Measurements from ENCODE around the gene CDC42EP2. TPM values are rescaled to one million over a fixed set of nuclear protein-coding genes. Genes with fewer than 3 reads are reported as not detected.
A peak's percentile ranks its signal among the peaks of the same experiment; 100 is the strongest.

The CDC42EP2 gene
- total RNA-seq, 6 experiments from 2014 or later: 0.55 to 3.4 (median 2.3) TPM

DNA sequence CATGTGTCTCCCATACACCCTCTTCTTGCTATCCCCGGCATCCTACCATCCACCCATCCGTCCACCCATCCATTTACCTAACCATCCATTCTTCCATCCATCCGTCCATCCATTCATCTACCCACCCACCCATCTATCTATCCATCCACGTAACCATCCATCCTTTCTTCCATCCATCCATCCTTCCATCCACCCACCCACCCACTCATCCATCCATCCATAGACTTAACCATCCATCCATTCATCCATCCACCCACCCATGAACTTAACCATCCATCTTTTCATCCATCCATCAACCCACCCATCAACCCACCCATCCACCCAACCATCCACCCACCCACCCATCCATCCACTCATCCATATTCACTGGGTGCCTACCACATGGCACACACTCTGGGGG lies 10.6 kb upstream of the CDC42EP2 start:
- no peak overlapping the region for H3K27ac ChIP-seq
- TF ChIP-seq, protein P1, sequence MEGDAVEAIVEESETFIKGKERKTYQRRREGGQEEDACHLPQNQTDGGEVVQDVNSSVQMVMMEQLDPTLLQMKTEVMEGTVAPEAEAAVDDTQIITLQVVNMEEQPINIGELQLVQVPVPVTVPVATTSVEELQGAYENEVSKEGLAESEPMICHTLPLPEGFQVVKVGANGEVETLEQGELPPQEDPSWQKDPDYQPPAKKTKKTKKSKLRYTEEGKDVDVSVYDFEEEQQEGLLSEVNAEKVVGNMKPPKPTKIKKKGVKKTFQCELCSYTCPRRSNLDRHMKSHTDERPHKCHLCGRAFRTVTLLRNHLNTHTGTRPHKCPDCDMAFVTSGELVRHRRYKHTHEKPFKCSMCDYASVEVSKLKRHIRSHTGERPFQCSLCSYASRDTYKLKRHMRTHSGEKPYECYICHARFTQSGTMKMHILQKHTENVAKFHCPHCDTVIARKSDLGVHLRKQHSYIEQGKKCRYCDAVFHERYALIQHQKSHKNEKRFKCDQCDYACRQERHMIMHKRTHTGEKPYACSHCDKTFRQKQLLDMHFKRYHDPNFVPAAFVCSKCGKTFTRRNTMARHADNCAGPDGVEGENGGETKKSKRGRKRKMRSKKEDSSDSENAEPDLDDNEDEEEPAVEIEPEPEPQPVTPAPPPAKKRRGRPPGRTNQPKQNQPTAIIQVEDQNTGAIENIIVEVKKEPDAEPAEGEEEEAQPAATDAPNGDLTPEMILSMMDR (IDR thresholded peaks at IDR 0.05): no peak
- no peak for TF ChIP-seq POLR2A (IDR thresholded peaks at IDR 0.05)
- H3K4me1 ChIP-seq: peaks cover 0 to 28% (median 10%) of the 10 kb centered on the region in 4 donors
- ATAC-seq (no peak), DNase-seq (no peak)
- no peak overlapping the region for H3K4me3 ChIP-seq
- WGBS (ENCODE audit: insufficient coverage, low coverage, low lambda C conversion rate, missing lambda C conversion rate): 96% methylated on average over 3 of the region's 4 CpGs
- no peaks in the 10 kb centered on the region for H3K36me3 ChIP-seq
- H3K27me3 ChIP-seq: no peaks in the 10 kb centered on the region
- no peaks in the 10 kb centered on the region for H3K9me3 ChIP-seq
- intact Hi-C loops (cut with DNase I): no loop called here

DNA sequence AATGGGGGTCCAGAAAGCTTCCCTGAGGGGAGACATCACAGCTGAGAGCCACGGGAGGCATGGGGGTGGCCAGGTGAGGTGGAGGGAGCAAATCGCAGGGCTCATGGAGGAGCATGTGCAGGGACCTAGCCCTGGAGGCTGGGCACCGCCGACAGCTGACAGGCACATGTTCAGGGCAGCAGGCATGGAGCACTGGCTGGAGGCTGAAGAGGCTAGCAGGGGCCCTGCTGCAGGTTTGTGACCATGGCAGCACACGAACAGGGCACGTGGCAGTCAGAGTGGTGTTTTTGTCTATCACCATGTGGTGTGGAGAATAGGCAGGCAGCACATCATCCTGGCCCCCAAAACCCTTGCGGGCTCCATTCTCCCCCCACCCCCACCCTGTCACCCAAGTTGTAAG lies 10.1 kb upstream of the CDC42EP2 start:
- no peak for DNase-seq
- H3K9me3 ChIP-seq: no peaks in the 10 kb centered on the region
- H3K27ac ChIP-seq: no peak overlapping the region
- intact Hi-C loops (cut with DNase I): no loop called here
- H3K4me3 ChIP-seq: no peak overlapping the region
- H3K36me3 ChIP-seq: no peaks in the 10 kb centered on the region
- H3K4me1 ChIP-seq: peaks cover 0 to 28% (median 10%) of the 10 kb centered on the region in 4 donors
- WGBS (ENCODE audit: insufficient coverage, low coverage, low lambda C conversion rate, missing lambda C conversion rate): no CpG with 5 or more reads among the region's 7 CpGs
- no peaks in the 10 kb centered on the region for H3K27me3 ChIP-seq
- TF ChIP-seq, protein P1 (IDR thresholded peaks at IDR 0.05): no peak
- TF ChIP-seq POLR2A (IDR thresholded peaks at IDR 0.05): no peak
- no peak for ATAC-seq

- H3K4me1 ChIP-seq: peaks cover 0 to 28% (median 10%) of the 10 kb centered on the region in 4 donors
- no peak for TF ChIP-seq POLR2A (IDR thresholded peaks at IDR 0.05)
- TF ChIP-seq, protein P1 (IDR thresholded peaks at IDR 0.05): no peak
- 51% methylated on average over 16 of the region's 17 CpGs for WGBS (ENCODE audit: insufficient coverage, low coverage, low lambda C conversion rate, missing lambda C conversion rate)
- ATAC-seq: peak; percentile 74 to 85 (median 84)
- peak; percentile 48 to 76 (median 72) for DNase-seq
- no peaks in the 10 kb centered on the region for H3K36me3 ChIP-seq
- H3K27ac ChIP-seq: peak overlapping the region in 2 of 3 donors; percentile 34 to 52
- no peaks in the 10 kb centered on the region for H3K9me3 ChIP-seq
- H3K27me3 ChIP-seq: no peaks in the 10 kb centered on the region
- no peak overlapping the region for H3K4me3 ChIP-seq
- intact Hi-C loops (cut with DNase I): no loop called here
Observed at GRCh38 chr11:65305501-65306268, 9.0 kb upstream of the CDC42EP2 start.

- H3K27me3 ChIP-seq: no peaks in the 10 kb centered on the region
- ATAC-seq: no peak
- H3K4me3 ChIP-seq: no peak overlapping the region
- intact Hi-C loops (cut with DNase I): no loop called here
- H3K36me3 ChIP-seq: no peaks in the 10 kb centered on the region
- DNase-seq: no peak
- H3K9me3 ChIP-seq: no peaks in the 10 kb centered on the region
- 59% methylated on average over 6 of the region's 6 CpGs for WGBS (ENCODE audit: insufficient coverage, low coverage, low lambda C conversion rate, missing lambda C conversion rate)
- H3K4me1 ChIP-seq: peaks cover 0 to 28% (median 10%) of the 10 kb centered on the region in 4 donors
- TF ChIP-seq, protein P1 (IDR thresholded peaks at IDR 0.05): no peak
- TF ChIP-seq POLR2A (IDR thresholded peaks at IDR 0.05): no peak
- no peak overlapping the region for H3K27ac ChIP-seq
Observed at GRCh38 chr11:65307298-65308229, 7.1 kb upstream of the CDC42EP2 start.
